Endometrium (tissue), 2 donors: ENCODE measurements around the gene TXNRD1.
"Not testable (repeated sequence)": the region's sequence is repeated elsewhere in the genome, so short reads cannot be mapped to it uniquely, and the experiment has no call there.

Experiments
- FAIRE-seq: peaks from 2 replicates; lab custom pipeline; 2012; peaks lifted over from hg19 to GRCh38; lab: Jason Lieb, UNC
- donor health status: control.
- donor health status: control.

Gene TXNRD1

GRCh38 chr12:104305349-104305748 is 89.8 kb downstream of the TXNRD1 start:
- no peak for FAIRE-seq

- FAIRE-seq = no peak
Observed at GRCh38 chr12:104306376-104306775, 90.8 kb downstream of the TXNRD1 start.

- FAIRE-seq = no peak
Observed at GRCh38 chr12:104306943-104307654, 91.5 kb downstream of the TXNRD1 start.

GRCh38 chr12:104307655-104308000 is 92.0 kb downstream of the TXNRD1 start:
- FAIRE-seq = no peak

GRCh38 chr12:104309446-104309993 is 93.9 kb downstream of the TXNRD1 start:
- FAIRE-seq = no peak

GRCh38 chr12:104310751-104311633 is 95.4 kb downstream of the TXNRD1 start:
- FAIRE-seq = no peak

- FAIRE-seq = no peak
Observed at GRCh38 chr12:104312202-104312601, 96.6 kb downstream of the TXNRD1 start.

- FAIRE-seq = no peak
Observed at GRCh38 chr12:104312654-104313053, 97.1 kb downstream of the TXNRD1 start.

- FAIRE-seq = no peak
Observed at GRCh38 chr12:104313568-104314241, 98.1 kb downstream of the TXNRD1 start.

- FAIRE-seq = no peak
Observed at GRCh38 chr12:104314242-104314614, 98.6 kb downstream of the TXNRD1 start.

GRCh38 chr12:104315326-104316224 is 100.0 kb downstream of the TXNRD1 start:
- no peak for FAIRE-seq

GRCh38 chr12:104316936-104317335 is 101.4 kb downstream of the TXNRD1 start:
- no peak for FAIRE-seq

- no peak for FAIRE-seq
Observed at GRCh38 chr12:104317538-104318210, 102.1 kb downstream of the TXNRD1 start.

GRCh38 chr12:104319028-104319427 is 103.4 kb downstream of the TXNRD1 start:
- no peak for FAIRE-seq

GRCh38 chr12:104319918-104320626 is 104.5 kb downstream of the TXNRD1 start:
- no peak for FAIRE-seq

- FAIRE-seq = no peak
Observed at GRCh38 chr12:104320627-104321024, 105.0 kb downstream of the TXNRD1 start.

- no peak for FAIRE-seq
Observed at GRCh38 chr12:104321949-104322348, 106.4 kb downstream of the TXNRD1 start.

- not testable (repeated sequence) for FAIRE-seq
Observed at GRCh38 chr12:104322533-104322932, 107.0 kb downstream of the TXNRD1 start.

GRCh38 chr12:104323899-104324298 is 108.3 kb downstream of the TXNRD1 start:
- no peak for FAIRE-seq

- FAIRE-seq = not testable (repeated sequence)
Observed at GRCh38 chr12:104328278-104328677, 112.7 kb downstream of the TXNRD1 start.
